H1 (cell line): Measurements from ENCODE around the gene MEGF11. TPM values are rescaled to one million over a fixed set of nuclear protein-coding genes. Genes with fewer than 3 reads are reported as not detected.
A peak's percentile ranks its signal among the peaks of the same experiment; 100 is the strongest.

ENCODE experiments used
- CTCF ChIA-PET: fragments of 300-600 bp; sonication (Branson Sonifier 250); formaldehyde crosslinking; loops from one replicate; lab custom pipeline; 2021; ENCODE audit not compliant: partially characterized antibody; lab: Charles Lee
- POLR2A ChIA-PET: fragments of 300-600 bp; sonication (Branson Sonifier 250); formaldehyde crosslinking; loops from one replicate; lab custom pipeline; 2021; ENCODE audit warnings: inconsistent platforms; ENCODE audit not compliant: partially characterized antibody; lab: Charles Lee
- DNase-seq, 2 experiments: peaks; one replicate each; pipeline versions ENCODE4 v3.0.0 to v3.0.0-alpha.2; 2010 to 2022; ENCODE audit warnings: low spot score in 2 of 2, low read depth in 1 of 2, mixed read lengths in 1 of 2
- FAIRE-seq: peaks from 2 replicates; lab custom pipeline; 2011; peaks lifted over from hg19 to GRCh38; lab: Jason Lieb, UNC
- H2AFZ ChIP-seq: 2 replicates; pipeline ENCODE4 v1.8.1; 2012; ENCODE audit warnings: low read length, inconsistent platforms
- H2AK5ac ChIP-seq: 2 replicates; pipeline ENCODE4 v1.6.1; 2013; ENCODE audit warnings: low read depth, low read length
- H2BK120ac ChIP-seq: replicated peaks from 2 replicates; pipeline ENCODE3; 2013; ENCODE audit warnings: low read depth, low read length, inconsistent platforms
- H2BK12ac ChIP-seq: 2 replicates; pipeline ENCODE4 v1.6.1; 2013; ENCODE audit warnings: low read depth, low read length
- H2BK15ac ChIP-seq: 2 replicates; pipeline ENCODE4 v1.6.1; 2013; ENCODE audit warnings: low read length
- H2BK20ac ChIP-seq: 2 replicates; pipeline ENCODE4 v1.6.1; 2013; ENCODE audit warnings: low read length
- H2BK5ac ChIP-seq: 2 replicates; pipeline ENCODE4 v1.6.1; 2013; ENCODE audit warnings: low read depth, low read length
- H3K14ac ChIP-seq: 2 replicates; pipeline ENCODE4 v1.6.1; 2013; ENCODE audit warnings: inconsistent platforms; ENCODE audit not compliant: insufficient read length
- H3K18ac ChIP-seq: 2 replicates; pipeline ENCODE4 v1.6.1; 2013; ENCODE audit warnings: low read length; ENCODE audit errors: extremely low read depth
- H3K23ac ChIP-seq: 2 replicates; pipeline ENCODE4 v1.6.1; 2013; ENCODE audit warnings: inconsistent platforms; ENCODE audit not compliant: insufficient read length
- H3K23me2 ChIP-seq: 2 replicates; pipeline ENCODE4 v1.6.1; 2013; ENCODE audit warnings: low read depth, low read length
- H3K27ac ChIP-seq: 2 replicates; pipeline ENCODE4 v1.6.1; 2011; ENCODE audit warnings: low read depth, low read length, inconsistent platforms
- H3K27me3 ChIP-seq, 4 experiments: replicated peaks in 1 of 4; 1 replicate in 1 of 4; 2 replicates in 3 of 4; pipeline versions ENCODE4 v1.6.1 to v1.8.1; 2011 to 2013; ENCODE audit warnings: low read length in 3 of 4, mild to moderate bottlenecking in 3 of 4, inconsistent platforms in 2 of 4, mixed read lengths in 2 of 4, moderate library complexity in 1 of 4; ENCODE audit not compliant: control insufficient read depth in 3 of 4, insufficient read depth in 3 of 4; ENCODE audit errors: extremely low read depth in 1 of 4
- H3K36me3 ChIP-seq, 4 experiments: 2 replicates each; pipeline versions ENCODE4 v1.6.1 to v1.8.1; 2011 to 2013; ENCODE audit warnings: mild to moderate bottlenecking in 4 of 4, low read length in 3 of 4, moderate library complexity in 2 of 4, control low read depth in 1 of 4, inconsistent platforms in 1 of 4; ENCODE audit not compliant: insufficient read depth in 4 of 4, control insufficient read depth in 2 of 4
- H3K4ac ChIP-seq: replicated peaks from 2 replicates; pipeline ENCODE3; 2013; ENCODE audit warnings: low read length, low read depth, mixed read lengths, inconsistent platforms; ENCODE audit not compliant: insufficient read length
- H3K4me1 ChIP-seq, 4 experiments: replicated peaks in 1 of 4; 1 replicate in 1 of 4; 2 replicates in 3 of 4; pipeline versions ENCODE4 v1.6.1 to v1.8.1; 2011 to 2013; ENCODE audit warnings: low read length in 3 of 4, inconsistent platforms in 2 of 4, mixed read lengths in 1 of 4; ENCODE audit not compliant: insufficient read depth in 4 of 4, control insufficient read depth in 3 of 4
- H3K4me2 ChIP-seq, 2 experiments: 2 replicates each; pipeline versions ENCODE4 v1.6.1 to v1.8.1; 2011 to 2013; ENCODE audit warnings: low read depth in 2 of 2, low read length in 2 of 2, control low read depth in 1 of 2, inconsistent platforms in 1 of 2, mild to moderate bottlenecking in 1 of 2; ENCODE audit not compliant: insufficient read depth in 1 of 2
- H3K4me3 ChIP-seq, 4 experiments: fragments of 200-600, 300-600 bp in 1 of 4; sonication (generic), shearing (Covaris generic), sonication (Bioruptor Twin) in 1 of 4; 2 replicates each; pipeline versions ENCODE4 v1.5.1 to v1.8.1; 2011 to 2016; ENCODE audit warnings: low read length in 4 of 4, low read depth in 3 of 4, control low read depth in 2 of 4, inconsistent platforms in 2 of 4, mild to moderate bottlenecking in 2 of 4, mixed read lengths in 1 of 4, moderate library complexity in 1 of 4; ENCODE audit not compliant: insufficient read depth in 2 of 4; ENCODE audit errors: extremely low read depth in 1 of 4
- H3K56ac ChIP-seq: replicated peaks from 2 replicates; pipeline ENCODE3; 2013; ENCODE audit warnings: low read depth, mild to moderate bottlenecking, mixed read lengths, low read length, inconsistent platforms; ENCODE audit not compliant: insufficient read length
- H3K79me1 ChIP-seq: 2 replicates; pipeline ENCODE4 v1.6.1; 2013; ENCODE audit warnings: low read depth, low read length, control low read depth
- H3K79me2 ChIP-seq, 2 experiments: 2 replicates each; pipeline versions ENCODE4 v1.6.1 to v1.8.1; 2012 to 2013; ENCODE audit warnings: low read length in 2 of 2, mild to moderate bottlenecking in 2 of 2, inconsistent platforms in 1 of 2; ENCODE audit not compliant: insufficient read depth in 2 of 2, control insufficient read depth in 1 of 2
- H3K9ac ChIP-seq, 4 experiments: replicated peaks in 1 of 4; 1 replicate in 1 of 4; 2 replicates in 3 of 4; pipeline versions ENCODE4 v1.6.1 to v1.8.1; 2011 to 2013; ENCODE audit warnings: low read depth in 3 of 4, low read length in 3 of 4, control low read depth in 2 of 4, mild to moderate bottlenecking in 2 of 4, moderate library complexity in 2 of 4, inconsistent platforms in 1 of 4; ENCODE audit errors: extremely low read depth in 1 of 4
- H3K9me3 ChIP-seq, 2 experiments: 2 replicates each; pipeline versions ENCODE4 v1.6.1 to v1.8.1; 2012 to 2013; ENCODE audit warnings: mild to moderate bottlenecking in 2 of 2, moderate library complexity in 2 of 2, control low read depth in 1 of 2, inconsistent platforms in 1 of 2, low read depth in 1 of 2, low read length in 1 of 2, mixed read lengths in 1 of 2; ENCODE audit not compliant: insufficient read depth in 2 of 2
- H4K20me1 ChIP-seq, 2 experiments: replicated peaks in 1 of 2; 2 replicates each; pipeline versions ENCODE3 to v1.8.1; 2011 to 2013; ENCODE audit warnings: inconsistent platforms in 2 of 2, low read length in 2 of 2, mild to moderate bottlenecking in 1 of 2; ENCODE audit not compliant: insufficient read depth in 2 of 2, control insufficient read depth in 1 of 2
- H4K5ac ChIP-seq: 2 replicates; pipeline ENCODE4 v1.6.1; 2013; ENCODE audit warnings: low read length, low read depth, mixed read lengths, inconsistent platforms; ENCODE audit not compliant: insufficient read length
- H4K8ac ChIP-seq: 2 replicates; pipeline ENCODE4 v1.8.0; 2013; ENCODE audit warnings: mild to moderate bottlenecking, moderate library complexity, low read length, inconsistent platforms; ENCODE audit not compliant: insufficient read depth; ENCODE audit errors: extremely low read depth
- H4K91ac ChIP-seq: replicated peaks from 2 replicates; pipeline ENCODE3; 2013; ENCODE audit warnings: low read length, mixed read lengths, inconsistent platforms; ENCODE audit not compliant: insufficient read length
- ASH2L ChIP-seq: fragments of 200-600, 300-600 bp; sonication (generic); IDR thresholded peaks from one replicate; pipeline ENCODE4 v1.7.1; 2017; ENCODE audit warnings: low read length
- CTBP2 ChIP-seq: IDR thresholded peaks from 2 replicates; pipeline ENCODE4 v1.7.0; 2011; ENCODE audit warnings: borderline replicate concordance, mild to moderate bottlenecking, moderate library complexity, mixed read lengths, low read length; ENCODE audit not compliant: insufficient read depth, insufficient read length
- GTF2F1 ChIP-seq: IDR thresholded peaks from 2 replicates; pipeline ENCODE4 v1.6.1; 2012; ENCODE audit warnings: low read depth, low read length, improper control_type of control experiment, borderline replicate concordance
- KDM5A ChIP-seq: fragments of 200-600 bp; IDR thresholded peaks from 2 replicates; pipeline ENCODE4 v1.7.1; 2012; ENCODE audit warnings: mild to moderate bottlenecking, low read length, inconsistent platforms, mixed read lengths
- MAX ChIP-seq: IDR thresholded peaks from 2 replicates; pipeline ENCODE4 v1.6.1; 2012; ENCODE audit warnings: inconsistent platforms
- SP2 ChIP-seq: IDR thresholded peaks from 2 replicates; pipeline ENCODE4 v1.6.1; 2012; ENCODE audit warnings: mild to moderate bottlenecking, low read length, inconsistent platforms
- SP4 ChIP-seq: IDR thresholded peaks from 2 replicates; pipeline ENCODE4 v1.6.1; 2012; ENCODE audit warnings: low read length, inconsistent platforms
- TAF1 ChIP-seq: IDR thresholded peaks from 2 replicates; pipeline ENCODE4 v1.6.1; 2011; ENCODE audit warnings: mild to moderate bottlenecking, low read depth, low read length
- TCF12 ChIP-seq: IDR thresholded peaks from 2 replicates; pipeline ENCODE4 v1.6.1; 2011; ENCODE audit warnings: low read depth, mild to moderate bottlenecking, low read length
- YY1 ChIP-seq: IDR thresholded peaks from 2 replicates; pipeline ENCODE4 v1.6.1; 2011; ENCODE audit warnings: low read depth, mild to moderate bottlenecking, low read length
- WGBS, 2 experiments: shearing (Covaris generic) in 1 of 2; methylation state at CpG; one replicate each; pipeline versions ENCODE4 v1.1.6 to v1.1.7; 2013 to 2015; ENCODE audit warnings: low lambda C conversion rate in 2 of 2, mixed read lengths in 2 of 2, inconsistent platforms in 1 of 2, low coverage in 1 of 2, missing lambda C conversion rate in 1 of 2; ENCODE audit not compliant: insufficient replicate concordance in 2 of 2, insufficient coverage in 1 of 2, insufficient read length in 1 of 2; ENCODE audit errors: extremely low coverage in 1 of 2, missing lambda C conversion rate in 1 of 2; 5-methylcytosine and 5-hydroxymethylcytosine counted together
- polyA plus RNA-seq, 7 experiments: library from polyadenylated mRNA; depleted of rRNA in 3 of 7; stranded (reverse) in 5 of 7; unstranded in 2 of 7; fragments of >200 nt in 5 of 7; fragments of 200-250 nt in 2 of 7; gene quantifications; 1 replicate in 5 of 7; 2 replicates in 1 of 7; 4 replicates in 1 of 7; pipeline versions ENCODE4 v1.2.1 to v1.2.3, GENCODE V29; 2011 to 2013; ENCODE audit warnings: missing spikeins in 2 of 7, mixed read lengths in 2 of 7
- total RNA-seq: library from RNA; stranded (reverse); fragmentation: NEBNext Ultra II Directional; extraction: Animal tissue kit (Norgen Biotek cat#: 25700); gene quantifications from 2 replicates; pipeline ENCODE4 v1.2.1, GENCODE V29; 2021
- TF ChIP-seq, protein P1 (sequence below), 3 experiments: IDR thresholded peaks; 1 replicate in 2 of 3; 2 replicates in 1 of 3; pipeline versions ENCODE4 v1.5.1 to v1.6.1; 2011; ENCODE audit warnings: low read length in 3 of 3, mild to moderate bottlenecking in 3 of 3, inconsistent platforms in 2 of 3, low read depth in 1 of 3, moderate library complexity in 1 of 3; ENCODE audit not compliant: insufficient read depth in 1 of 3; ENCODE audit errors: control extremely low read depth in 1 of 3

Gene MEGF11
- total and polyA plus RNA-seq, 2 of the 8 experiments (the other 6 are each of a cell fraction or from before 2014, with no cell fraction given): 4.4 to 4.8 TPM

DNA sequence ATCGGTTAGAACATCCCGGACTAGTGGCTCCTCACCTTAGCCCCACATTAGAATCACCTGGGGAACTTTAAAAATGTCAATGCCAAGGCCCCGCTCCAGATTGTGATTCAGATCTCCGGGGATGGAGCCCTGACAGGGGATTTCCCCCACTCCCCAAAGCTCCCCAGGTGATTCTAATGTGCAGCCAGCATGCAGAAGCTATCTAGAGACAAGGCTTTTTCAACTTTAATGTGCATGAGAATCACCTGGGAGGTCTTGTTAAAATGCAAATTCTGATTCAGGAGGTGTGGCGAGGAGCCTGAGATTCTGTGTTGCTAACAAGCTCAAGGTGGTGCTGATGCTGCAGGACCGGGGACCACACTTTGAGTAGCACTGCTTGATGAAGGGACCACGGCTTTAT, 227.6 kb downstream of the MEGF11 start:
- Histone ChIP-seq H3K27ac (no peak overlapping the region; the same call in 1 of the 2 replicates), H3K79me2 (no peaks in the 10 kb centered on the region), H3K56ac (no peak overlapping the region), H3K18ac (no peak overlapping the region), H2BK5ac (no peak overlapping the region), H2BK15ac (no peak overlapping the region), H2BK12ac (no peak overlapping the region), H3K4me2 (peak overlapping the region; percentile 43 to 54), H3K4ac (no peak overlapping the region), H2BK120ac (no peak overlapping the region), H3K23me2 (no peaks in the 10 kb centered on the region), H3K23ac (no peak overlapping the region), H3K36me3 (no peaks in the 10 kb centered on the region), H4K20me1 (no peaks in the 10 kb centered on the region), H4K91ac (no peak overlapping the region), H3K79me1 (no peaks in the 10 kb centered on the region), H3K14ac (no peak overlapping the region), H2AK5ac (no peak overlapping the region), H2AFZ (no peak overlapping the region), H2BK20ac (no peak overlapping the region), H4K8ac (no peak overlapping the region), H3K4me3 (peak overlapping the region in 1 of 4 experiments; percentile 35; a peak in 2 of 8 replicates), H3K9ac (no peak overlapping the region), H3K27me3 (no peaks in the 10 kb centered on the region), H3K4me1 (peaks cover 17 to 40% (median 24%) of the 10 kb centered on the region in 4 experiments), H4K5ac (no peak overlapping the region), H3K9me3 (no peaks in the 10 kb centered on the region; a peak in 1 of 4 replicates)
- DNase-seq (peak; percentile 60 to 69), FAIRE-seq (peak; percentile 99)
- 12% methylated on average over 7 of the region's 7 CpGs; no CpG with 5 or more reads in 1 of the 2 experiments for WGBS, 2 experiments
- ChIA-PET POLR2A (interaction anchor here (0.7 to 1.7 kb wide), 3 partner anchors 11 to 55 kb away, joined by 3 to 5 read pairs (median 5); no protein-coding TSS in a partner anchor), CTCF (interaction anchor here (0.6 to 2.1 kb wide), 12 partner anchors 10 to 94 kb away, joined by 3 to 7 read pairs (median 3); no protein-coding TSS in a partner anchor)
- no peak for TF ChIP-seq SP2
- TF ChIP-seq KDM5A: no peak
- TF ChIP-seq ASH2L: no peak
- 0 out of 2 replicates have a peak, but pooled peaks have one; percentile 34 for TF ChIP-seq TCF12
- no peak; the same call in 1 of the 2 replicates for TF ChIP-seq YY1
- no peak for TF ChIP-seq SP4
- TF ChIP-seq TAF1: no peak
- peak; percentile 79 for TF ChIP-seq CTBP2
- no peak for TF ChIP-seq GTF2F1
- TF ChIP-seq, protein P1, sequence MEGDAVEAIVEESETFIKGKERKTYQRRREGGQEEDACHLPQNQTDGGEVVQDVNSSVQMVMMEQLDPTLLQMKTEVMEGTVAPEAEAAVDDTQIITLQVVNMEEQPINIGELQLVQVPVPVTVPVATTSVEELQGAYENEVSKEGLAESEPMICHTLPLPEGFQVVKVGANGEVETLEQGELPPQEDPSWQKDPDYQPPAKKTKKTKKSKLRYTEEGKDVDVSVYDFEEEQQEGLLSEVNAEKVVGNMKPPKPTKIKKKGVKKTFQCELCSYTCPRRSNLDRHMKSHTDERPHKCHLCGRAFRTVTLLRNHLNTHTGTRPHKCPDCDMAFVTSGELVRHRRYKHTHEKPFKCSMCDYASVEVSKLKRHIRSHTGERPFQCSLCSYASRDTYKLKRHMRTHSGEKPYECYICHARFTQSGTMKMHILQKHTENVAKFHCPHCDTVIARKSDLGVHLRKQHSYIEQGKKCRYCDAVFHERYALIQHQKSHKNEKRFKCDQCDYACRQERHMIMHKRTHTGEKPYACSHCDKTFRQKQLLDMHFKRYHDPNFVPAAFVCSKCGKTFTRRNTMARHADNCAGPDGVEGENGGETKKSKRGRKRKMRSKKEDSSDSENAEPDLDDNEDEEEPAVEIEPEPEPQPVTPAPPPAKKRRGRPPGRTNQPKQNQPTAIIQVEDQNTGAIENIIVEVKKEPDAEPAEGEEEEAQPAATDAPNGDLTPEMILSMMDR (IDR thresholded peaks at IDR 0.05; ENCODE audit: control extremely low read depth in 1 of 3, insufficient read depth in 1 of 3, low read depth in 1 of 3, low read length in 3 of 3): peak; percentile 10 to 27 (median 20)
- TF ChIP-seq MAX: no peak
